GM12891 (cell line): ENCODE data around the gene STON2.

ENCODE experiments used
- DNase-seq: peaks from one replicate; pipeline ENCODE4 v3.0.0; 2011; ENCODE audit warnings: low spot score; ENCODE audit not compliant: insufficient read length
- FAIRE-seq: peaks from 2 replicates; lab custom pipeline; 2011; peaks lifted over from hg19 to GRCh38; lab: Jason Lieb, UNC
- PAX5 ChIP-seq: IDR thresholded peaks from 2 replicates; pipeline ENCODE4 v1.6.1; 2011; ENCODE audit warnings: low read length, moderate library complexity, mild to moderate bottlenecking; ENCODE audit not compliant: insufficient read depth, severe bottlenecking
- POLR2A ChIP-seq: IDR thresholded peaks from 2 replicates; pipeline ENCODE4 v1.6.1; 2011; ENCODE audit warnings: low read depth, low read length, control low read depth
- POLR2AphosphoS5 ChIP-seq: IDR thresholded peaks from 2 replicates; pipeline ENCODE4 v1.6.1; 2011; ENCODE audit warnings: low read depth, low read length, control low read depth
- POU2F2 ChIP-seq: IDR thresholded peaks from 2 replicates; pipeline ENCODE4 v1.6.1; 2011; ENCODE audit warnings: low read depth, mild to moderate bottlenecking, control low read depth, low read length, moderate library complexity
- SPI1 ChIP-seq: IDR thresholded peaks from 2 replicates; pipeline ENCODE4 v1.6.1; 2011; ENCODE audit warnings: low read depth, low read length, control low read depth
- TAF1 ChIP-seq: IDR thresholded peaks from 2 replicates; pipeline ENCODE4 v1.6.1; 2011; ENCODE audit warnings: low read depth, low read length, control low read depth

Gene STON2

GRCh38 chr14:81343701-81344100, 56.4 kb downstream of the STON2 start:
- no peak for DNase-seq
- FAIRE-seq, result no peak
- TF ChIP-seq POLR2AphosphoS5 (no peak), POU2F2 (no peak), PAX5 (no peak), POLR2A (no peak), TAF1 (no peak), SPI1 (no peak)

- TF ChIP-seq POLR2A (no peak), SPI1 (no peak), TAF1 (no peak), PAX5 (no peak), POU2F2 (no peak), POLR2AphosphoS5 (no peak)
- DNase-seq, result no peak
- no peak for FAIRE-seq
These were observed 57.1 kb downstream of the STON2 start for GRCh38 chr14:81342850-81343580.

- TF ChIP-seq SPI1 (no peak), TAF1 (no peak), POU2F2 (no peak), POLR2A (no peak), PAX5 (no peak), POLR2AphosphoS5 (no peak)
- FAIRE-seq, result no peak
These were observed 58.3 kb downstream of the STON2 start for GRCh38 chr14:81341781-81342180.

GRCh38 chr14:81341370-81341769, 58.8 kb downstream of the STON2 start:
- DNase-seq, result no peak
- no peak for TF ChIP-seq PAX5
- no peak for TF ChIP-seq TAF1
- no peak for TF ChIP-seq SPI1
- TF ChIP-seq POLR2AphosphoS5, result no peak
- TF ChIP-seq POLR2A, result no peak
- TF ChIP-seq POU2F2, result no peak
- no peak for FAIRE-seq

More at GRCh38 chr14:81341781-81342180, 58.3 kb downstream of the STON2 start:
- no peak for DNase-seq

GRCh38 chr14:81340201-81340600, 59.9 kb downstream of the STON2 start:
- DNase-seq, result no peak
- no peak for FAIRE-seq
- no peak for TF ChIP-seq SPI1
- TF ChIP-seq POLR2A, result no peak
- TF ChIP-seq TAF1, result no peak
- no peak for TF ChIP-seq PAX5
- TF ChIP-seq POLR2AphosphoS5, result no peak
- TF ChIP-seq POU2F2, result no peak

GRCh38 chr14:81337073-81337472, 63.1 kb downstream of the STON2 start:
- DNase-seq, result no peak
- TF ChIP-seq SPI1 (no peak), TAF1 (no peak), POLR2AphosphoS5 (no peak), PAX5 (no peak), POLR2A (no peak), POU2F2 (no peak)
- no peak for FAIRE-seq

- TF ChIP-seq POLR2AphosphoS5 (no peak), SPI1 (no peak), TAF1 (no peak), POU2F2 (no peak), POLR2A (no peak), PAX5 (no peak)
- FAIRE-seq, result no peak
- no peak for DNase-seq
These were observed 64.1 kb downstream of the STON2 start for GRCh38 chr14:81336009-81336408.

GRCh38 chr14:81332725-81333124, 67.4 kb downstream of the STON2 start:
- FAIRE-seq (no peak), DNase-seq (no peak)
- TF ChIP-seq PAX5 (no peak), POLR2AphosphoS5 (no peak), SPI1 (no peak), TAF1 (no peak), POLR2A (no peak), POU2F2 (no peak)

GRCh38 chr14:81331229-81332021, 68.7 kb downstream of the STON2 start:
- DNase-seq, result no peak
- no peak for FAIRE-seq

More at GRCh38 chr14:81331229-81332021, 68.7 kb downstream of the STON2 start:
- TF ChIP-seq PAX5 (no peak), SPI1 (no peak), POLR2A (no peak), TAF1 (no peak), POLR2AphosphoS5 (no peak), POU2F2 (no peak)
